GM12878 (cell line): Measurements from ENCODE around the gene PPP2R5A. TPM values are rescaled to one million over a fixed set of nuclear protein-coding genes. Genes with fewer than 3 reads are reported as not detected.

Source experiments
- ATAC-seq: fragments of 200-7000 bp; cut with Tn5 transposase; 3 replicates; pipeline ENCODE4 v1.9.1; 2020; ENCODE audit warnings: mild to moderate bottlenecking, moderate library complexity
- BruUV-seq: library from RNA; stranded (reverse); fragments of 400-500 nt; replicated peaks from 2 replicates; lab custom pipeline; 2021; lab: Mats Ljungman, UMichigan
- CTCF ChIA-PET: fragments of 300-600 bp; sonication (Branson Sonifier 250); formaldehyde crosslinking; extraction: SDS; loops from one replicate; lab custom pipeline; 2021; ENCODE audit warnings: inconsistent platforms; lab: Yijun Ruan, JAX
- POLR2A ChIA-PET: fragments of 350-600 bp; formaldehyde crosslinking; extraction: SDS; loops from one replicate; lab custom pipeline; 2021; ENCODE audit warnings: inconsistent platforms; lab: Charles Lee
- RAD21 ChIA-PET: fragments of 300-600 bp; sonication (Branson Sonifier 250); formaldehyde crosslinking; loops from one replicate; lab custom pipeline; 2023; ENCODE audit warnings: antibody characterized with exemption; ENCODE audit not compliant: unreplicated experiment; lab: Charles Lee
- SMC1A ChIA-PET: fragments of 300-600 bp; sonication (Branson Sonifier 250); formaldehyde crosslinking; loops from one replicate; lab custom pipeline; 2023; ENCODE audit not compliant: unreplicated experiment, uncharacterized antibody; lab: Charles Lee
- DNase-seq: peaks from one replicate; pipeline ENCODE4 v3.0.0-alpha.2; 2011; ENCODE audit warnings: low read depth, low spot score
- FAIRE-seq: peaks from 3 replicates; lab custom pipeline; 2011; peaks lifted over from hg19 to GRCh38; lab: Jason Lieb, UNC
- H2AFZ ChIP-seq: 2 replicates; pipeline ENCODE4 v1.6.0; 2011; ENCODE audit warnings: low read depth, low read length, control low read depth; ENCODE audit not compliant: control insufficient read depth
- H3K27ac ChIP-seq: 2 replicates; pipeline ENCODE4 v1.5.1; 2011; ENCODE audit warnings: control low read depth; ENCODE audit not compliant: control insufficient read depth, insufficient read depth
- H3K27me3 ChIP-seq, 2 experiments: replicated peaks in 1 of 2; 2 replicates each; pipeline versions ENCODE4 v1.6.0 to v1.6.1; 2011; ENCODE audit warnings: low read length in 1 of 2; ENCODE audit not compliant: control insufficient read depth in 2 of 2, insufficient read depth in 2 of 2
- H3K36me3 ChIP-seq, 2 experiments: 2 replicates each; pipeline ENCODE4 v1.5.1; 2011; ENCODE audit warnings: low read length in 1 of 2; ENCODE audit not compliant: control insufficient read depth in 2 of 2, insufficient read depth in 2 of 2
- H3K4me1 ChIP-seq: 2 replicates; pipeline ENCODE4 v1.6.1; 2011; ENCODE audit warnings: mild to moderate bottlenecking, low read length, moderate library complexity, mixed read lengths; ENCODE audit not compliant: control insufficient read depth, insufficient read depth
- H3K4me2 ChIP-seq: 2 replicates; pipeline ENCODE4 v1.6.0; 2011; ENCODE audit warnings: control low read depth; ENCODE audit not compliant: control insufficient read depth, insufficient read depth
- H3K4me3 ChIP-seq: fragments of 200-600 bp; sonication (generic); 2 replicates; pipeline ENCODE4 v1.5.1; 2016
- H3K79me2 ChIP-seq: 2 replicates; pipeline ENCODE4 v1.6.0; 2011; ENCODE audit warnings: low read length; ENCODE audit not compliant: control insufficient read depth, insufficient read depth
- H3K9ac ChIP-seq: 2 replicates; pipeline ENCODE4 v1.8.0; 2011; ENCODE audit warnings: low read length, control low read depth, mixed read lengths; ENCODE audit not compliant: control insufficient read depth, insufficient read depth
- H3K9me3 ChIP-seq: replicated peaks from 3 replicates; pipeline ENCODE4 v1.5.1; 2011; ENCODE audit warnings: mild to moderate bottlenecking, low read length; ENCODE audit not compliant: control insufficient read depth, insufficient read depth
- H4K20me1 ChIP-seq: 2 replicates; pipeline ENCODE4 v1.6.0; 2011; ENCODE audit not compliant: control insufficient read depth, insufficient read depth
- CBX5 ChIP-seq: sonication (generic); IDR thresholded peaks from 2 replicates; pipeline ENCODE4 v1.6.1; 2016; ENCODE audit warnings: low read depth, moderate library complexity, mild to moderate bottlenecking, inconsistent platforms
- CEBPB ChIP-seq, 2 experiments: fragments of 150-350 bp in 1 of 2; IDR thresholded peaks; 2 replicates each; pipeline ENCODE4 v1.6.1; 2012 to 2014; ENCODE audit warnings: low read depth in 2 of 2, low read length in 2 of 2, borderline replicate concordance in 1 of 2, inconsistent platforms in 1 of 2
- CHD4 ChIP-seq: fragments of 200-600 bp; sonication (generic); IDR thresholded peaks from 2 replicates; pipeline ENCODE4 v1.6.1; 2016; ENCODE audit warnings: mild to moderate bottlenecking
- MXI1 ChIP-seq: fragments of 150-350 bp; IDR thresholded peaks from 2 replicates; pipeline ENCODE4 v1.6.1; 2011; ENCODE audit warnings: low read depth, mild to moderate bottlenecking, inconsistent platforms, low read length, improper control_type of control experiment
- MYC ChIP-seq: IDR thresholded peaks from 2 replicates; pipeline ENCODE4 v1.6.1; 2011; ENCODE audit warnings: mild to moderate bottlenecking, low read length, moderate library complexity, inconsistent platforms; ENCODE audit not compliant: insufficient read depth, insufficient replicate concordance, insufficient read length, severe bottlenecking
- NR2C1 ChIP-seq: fragments of 450-650 bp; IDR thresholded peaks from 2 replicates; pipeline ENCODE4 v1.6.1; 2017; ENCODE audit warnings: antibody characterized with exemption, mild to moderate bottlenecking, moderate library complexity
- PBX3 ChIP-seq: IDR thresholded peaks from 2 replicates; pipeline ENCODE4 v1.6.1; 2011; ENCODE audit warnings: mild to moderate bottlenecking, low read depth, low read length, moderate library complexity; ENCODE audit not compliant: insufficient replicate concordance
- RFX5 ChIP-seq: IDR thresholded peaks from 2 replicates; pipeline ENCODE4 v1.6.1; 2011; ENCODE audit warnings: low read depth, low read length, improper control_type of control experiment
- TAF1 ChIP-seq: IDR thresholded peaks from 2 replicates; pipeline ENCODE4 v1.6.1; 2011; ENCODE audit warnings: mild to moderate bottlenecking, low read depth, low read length, borderline replicate concordance
- ZNF217 ChIP-seq: fragments of 450-650 bp; IDR thresholded peaks from 2 replicates; pipeline ENCODE4 v1.6.1; 2017; ENCODE audit warnings: antibody characterized with exemption, mild to moderate bottlenecking
- WGBS: methylation state at CpG from one replicate; pipeline ENCODE4 v1.1.6; 2016; ENCODE audit warnings: low lambda C conversion rate; ENCODE audit not compliant: insufficient replicate concordance, insufficient coverage; ENCODE audit errors: missing lambda C conversion rate; 5-methylcytosine and 5-hydroxymethylcytosine counted together
- in situ Hi-C: fragments of 300-500 bp; cut with MboI; formaldehyde crosslinking; loops from 9 replicates; pipeline ENCODE4 v1.14.3; 2018; ENCODE audit warnings: mixed read lengths
- intact Hi-C: fragments of 100-400 bp; cut with micrococcal nuclease; formaldehyde crosslinking; loops from one replicate; pipeline ENCODE4 v1.14.2; 2022; ENCODE audit not compliant: unreplicated experiment
- polyA plus RNA-seq, 11 experiments: library from polyadenylated mRNA; depleted of rRNA in 4 of 11; unstranded in 6 of 11; stranded (reverse) in 5 of 11; fragments of >200 nt; fragmentation: Nextera tagmentation in 4 of 11; fragmentation: Illumina TruSeq in 1 of 11; extraction: Ambion mirVana in 4 of 11; extraction: Trizol in 1 of 11; gene quantifications; 1 replicate in 1 of 11; 2 replicates in 10 of 11; pipeline versions ENCODE4 v1.2.1 to v1.2.3, GENCODE V29; 2011 to 2016; ENCODE audit warnings: inconsistent platforms in 2 of 11, missing spikeins in 2 of 11, low read depth in 1 of 11
- total RNA-seq, 4 experiments: library from RNA; depleted of rRNA in 3 of 4; stranded (reverse); fragments of >200 nt in 3 of 4; fragmentation: Illumina TruSeq in 1 of 4; extraction: Trizol in 1 of 4; gene quantifications; 2 replicates each; pipeline versions ENCODE4 v1.2.1 to v1.2.3, GENCODE V29; 2013 to 2021
- TF ChIP-seq, protein P1 (sequence below): fragments of 450-650 bp; IDR thresholded peaks from 2 replicates; pipeline ENCODE4 v1.6.1; 2017; ENCODE audit warnings: low read depth, mild to moderate bottlenecking, moderate library complexity

Gene PPP2R5A
- total and polyA plus RNA-seq, 10 of the 15 experiments (the other 5 are each of a cell fraction or from before 2014, with no cell fraction given) = 15.4 to 40.6 (median 32.5) TPM

- intact Hi-C loops = loop anchor here (5.0 to 10.0 kb wide), 2 partner anchors 164 to 719 kb away; partner anchors contain the start of gene SLC30A1
- ChIA-PET RAD21 (interaction anchor here (0.6 to 6.3 kb wide), 4 partner anchors 162 to 231 kb away, joined by 3 to 50 read pairs (median 14); no protein-coding TSS in a partner anchor), POLR2A (interaction anchor here (1.3 kb wide), 1 partner anchor 9 kb away, joined by 3 read pairs; no protein-coding TSS in a partner anchor), CTCF (interaction anchor here (1.0 to 7.0 kb wide), 10 partner anchors 9 to 613 kb away, joined by 3 to 122 read pairs (median 4); partner anchors contain the start of genes DTL and INTS7), SMC1A (interaction anchor here (0.7 to 7.8 kb wide), 9 partner anchors 18 to 613 kb away, joined by 3 to 130 read pairs (median 4); no protein-coding TSS in a partner anchor)
- H3K27ac ChIP-seq = peak overlapping the region; percentile 6; the same call in 1 of the 2 replicates
- H3K9me3 ChIP-seq = no peaks in the 10 kb centered on the region
- no peak overlapping the region for H2AFZ ChIP-seq
- DNase-seq (no peak), ATAC-seq (no peak), FAIRE-seq (no peak)
- TF ChIP-seq RFX5 (no peak), CHD4 (no peak), CBX5 (no peak), PBX3 (no peak), CEBPB (IDR thresholded peaks at IDR 0.05; ENCODE audit: borderline replicate concordance in 1 of 2, low read depth in 2 of 2, low read length in 2 of 2) (no peak), MXI1 (no peak), ZNF217 (no peak), MYC (no peak), NR2C1 (no peak), TAF1 (no peak)
- TF ChIP-seq, protein P1, sequence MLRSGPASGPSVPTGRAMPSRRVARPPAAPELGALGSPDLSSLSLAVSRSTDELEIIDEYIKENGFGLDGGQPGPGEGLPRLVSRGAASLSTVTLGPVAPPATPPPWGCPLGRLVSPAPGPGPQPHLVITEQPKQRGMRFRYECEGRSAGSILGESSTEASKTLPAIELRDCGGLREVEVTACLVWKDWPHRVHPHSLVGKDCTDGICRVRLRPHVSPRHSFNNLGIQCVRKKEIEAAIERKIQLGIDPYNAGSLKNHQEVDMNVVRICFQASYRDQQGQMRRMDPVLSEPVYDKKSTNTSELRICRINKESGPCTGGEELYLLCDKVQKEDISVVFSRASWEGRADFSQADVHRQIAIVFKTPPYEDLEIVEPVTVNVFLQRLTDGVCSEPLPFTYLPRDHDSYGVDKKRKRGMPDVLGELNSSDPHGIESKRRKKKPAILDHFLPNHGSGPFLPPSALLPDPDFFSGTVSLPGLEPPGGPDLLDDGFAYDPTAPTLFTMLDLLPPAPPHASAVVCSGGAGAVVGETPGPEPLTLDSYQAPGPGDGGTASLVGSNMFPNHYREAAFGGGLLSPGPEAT = no peak
- no TSS peak for BruUV-seq
- H3K79me2 ChIP-seq = peaks cover 77% of the 10 kb centered on the region
- no peak overlapping the region for H3K9ac ChIP-seq
- 94% methylated on average over 1 of the region's 1 CpG for WGBS
- H3K36me3 ChIP-seq = no peaks in the 10 kb centered on the region
- peak overlapping the region; percentile 66; the same call in 1 of the 2 replicates for H3K4me2 ChIP-seq
- H3K27me3 ChIP-seq = no peaks in the 10 kb centered on the region
- no peak overlapping the region for H3K4me3 ChIP-seq
- in situ Hi-C loops = loop anchor here (5.0 kb wide), 1 partner anchor 211 kb away; no protein-coding TSS in a partner anchor
- H4K20me1 ChIP-seq = 0 out of 2 replicates have a peak, but pooled peaks cover 2% of the 10 kb centered on the region
- peaks cover 15% of the 10 kb centered on the region for H3K4me1 ChIP-seq
These were observed 8.4 kb downstream of the PPP2R5A start for GRCh38 chr1:212293579-212293978.
